Activated CD4-positive, alpha-beta T cell treated with anti-CD3 and anti-CD28 coated beads, Interleukin-2, Interleukin-4, amounts not matched to agents 100 ng/mL and 50 ng/mL, durations not matched to agents 16 hours and 8 hours (primary cell): ENCODE results near the gene ATXN7L1.
"Not testable (repeated sequence)": the region's sequence is repeated elsewhere in the genome, so short reads cannot be mapped to it uniquely, and the experiment has no call there.

Source experiments
- DNase-seq: peaks from one replicate; pipeline ENCODE4 v3.0.0-alpha.2; 2020; ENCODE audit warnings: low spot score

Gene ATXN7L1

DNA sequence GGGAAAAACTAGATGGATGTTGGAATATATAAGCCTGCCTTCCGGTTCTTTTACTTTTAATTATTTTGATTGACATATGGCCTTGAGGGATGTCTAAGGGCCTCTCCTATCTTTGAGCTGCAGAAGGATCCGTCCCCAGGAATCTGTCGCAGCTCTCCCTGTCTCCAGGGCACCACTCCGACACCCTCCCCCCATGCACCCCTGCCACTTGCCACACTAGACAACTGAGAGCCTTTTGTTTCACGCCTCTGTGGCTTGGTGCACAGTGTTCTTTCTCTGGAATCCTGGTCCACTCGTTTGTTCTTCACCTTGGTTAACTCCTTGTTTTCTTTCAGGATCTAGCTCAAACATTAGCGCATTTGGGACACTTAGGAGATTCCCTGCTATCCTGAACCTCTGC is 171.0 kb downstream of the ATXN7L1 start:
- no peak for DNase-seq

DNA sequence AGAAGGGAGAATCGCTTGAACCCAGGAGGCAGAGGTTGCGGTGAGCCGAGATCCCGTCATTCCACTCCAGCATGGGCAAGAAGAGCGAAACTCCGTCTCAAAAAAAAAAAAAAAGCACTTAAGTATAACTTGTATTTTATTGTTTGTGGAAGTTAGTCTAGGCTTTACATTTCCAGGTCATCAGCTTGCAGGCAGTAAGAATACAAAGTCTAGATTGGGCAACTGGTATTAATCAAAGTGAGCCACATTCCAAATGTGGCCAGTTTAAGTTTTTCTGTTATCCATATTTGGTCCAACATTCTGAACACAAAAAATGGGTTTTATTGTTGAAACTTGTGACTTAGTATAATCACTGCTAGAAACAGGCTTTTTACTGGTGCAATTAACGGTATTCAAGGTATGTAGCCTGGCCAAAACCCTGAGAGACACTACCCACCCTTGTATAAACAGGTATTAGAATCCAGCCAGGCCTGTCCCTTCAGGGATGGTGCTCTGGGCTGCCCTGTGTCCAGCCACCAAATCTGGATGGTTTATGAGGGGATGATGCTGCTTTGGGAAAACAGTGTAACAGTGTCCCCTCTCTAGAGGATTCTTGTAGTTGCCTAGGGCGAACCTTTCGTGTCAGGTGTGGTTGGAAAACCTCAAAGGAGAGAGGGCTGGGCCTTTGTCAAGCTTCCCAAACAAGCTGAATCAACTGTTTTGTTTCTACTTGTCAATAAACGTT is 173.0 kb downstream of the ATXN7L1 start:
- DNase-seq = no peak

DNA sequence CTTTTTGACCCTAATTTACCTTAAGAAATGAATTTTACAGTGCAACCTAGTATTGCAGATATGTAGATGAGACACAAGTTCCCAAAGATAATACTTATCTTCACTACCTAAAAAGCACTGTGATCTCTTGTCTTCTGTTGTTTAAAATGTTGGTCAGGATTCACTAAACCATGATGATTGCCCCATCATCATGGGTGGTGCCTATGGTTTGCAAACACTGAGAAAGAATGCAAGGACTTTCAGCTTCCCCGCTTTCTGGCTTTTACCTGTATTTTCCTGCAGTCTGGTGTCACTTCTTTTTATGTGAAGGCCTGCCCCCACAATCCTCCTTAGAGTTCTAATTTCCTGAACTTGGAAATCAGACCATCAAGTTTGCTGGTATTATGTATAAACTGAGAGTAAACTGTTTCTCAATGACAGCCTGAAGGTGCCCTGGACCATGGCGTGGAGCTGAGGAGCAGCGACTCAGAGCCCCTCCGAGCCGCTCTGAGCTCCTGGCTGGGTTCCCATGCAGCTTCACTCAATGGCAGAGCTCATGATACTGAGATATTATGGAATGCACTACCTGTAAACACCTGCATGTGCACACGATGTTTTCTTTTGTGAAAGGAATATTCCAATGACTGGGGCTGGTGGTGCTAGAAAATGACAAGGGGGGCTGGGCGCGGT is 176.7 kb downstream of the ATXN7L1 start:
- DNase-seq = no peak

DNA sequence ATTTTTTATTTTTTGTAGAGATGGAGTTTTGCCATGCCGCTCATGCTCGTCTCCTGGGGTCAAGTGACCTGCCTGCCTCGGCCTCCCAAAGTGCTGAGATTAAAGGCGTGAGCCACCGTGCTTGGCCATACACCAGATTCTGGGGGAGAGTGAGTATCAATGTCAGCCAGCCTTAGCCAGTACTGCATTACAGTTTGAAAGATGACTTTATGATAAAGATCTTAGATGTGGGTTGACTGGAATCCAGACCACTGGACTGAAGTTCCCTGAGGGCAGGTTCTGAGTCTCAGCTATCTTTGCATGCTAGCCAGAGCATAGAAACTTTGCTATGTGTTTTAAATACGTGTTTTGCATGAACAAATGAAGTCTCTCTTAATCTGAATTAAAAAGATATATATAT is 177.9 kb downstream of the ATXN7L1 start:
- DNase-seq = no peak

DNA sequence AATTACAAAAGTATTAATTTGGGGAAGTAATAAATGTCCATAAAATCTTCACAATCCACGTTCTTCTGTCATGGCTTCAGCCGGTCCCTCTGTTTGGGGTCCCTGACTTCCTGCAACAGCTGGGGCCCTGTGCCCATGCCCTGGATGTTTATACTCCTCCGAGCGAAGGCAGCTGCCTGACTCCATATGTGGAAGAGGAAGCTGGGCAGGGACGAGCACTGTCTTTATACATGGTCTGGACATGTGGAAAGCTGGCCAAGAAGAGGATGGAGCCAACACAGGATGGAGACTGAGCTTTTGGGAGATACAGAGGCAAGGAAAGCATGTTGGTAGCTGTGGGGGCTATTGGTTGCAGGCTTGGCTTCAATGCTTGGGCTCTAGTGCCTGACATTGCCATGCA is 178.6 kb downstream of the ATXN7L1 start:
- DNase-seq = no peak

DNA sequence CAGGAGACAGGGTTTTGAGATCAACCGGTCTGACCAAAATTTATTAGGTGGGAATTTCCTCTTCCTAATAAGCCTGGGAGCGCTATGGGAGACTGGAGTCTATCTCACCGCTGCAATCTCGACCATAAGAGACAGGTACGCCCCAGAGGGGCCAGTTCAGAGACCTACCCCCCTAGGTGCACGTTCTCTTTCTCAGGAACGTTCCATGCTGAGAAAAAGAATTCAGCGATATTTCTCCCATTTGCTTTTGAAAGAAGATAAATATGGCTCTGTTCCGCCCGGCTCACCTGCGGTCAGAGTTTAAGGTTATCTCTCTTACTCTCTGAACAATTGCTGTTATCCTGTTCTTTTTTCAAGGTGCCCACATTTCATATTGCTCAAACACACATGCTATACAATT is 179.2 kb downstream of the ATXN7L1 start:
- DNase-seq = not testable (repeated sequence)

DNA sequence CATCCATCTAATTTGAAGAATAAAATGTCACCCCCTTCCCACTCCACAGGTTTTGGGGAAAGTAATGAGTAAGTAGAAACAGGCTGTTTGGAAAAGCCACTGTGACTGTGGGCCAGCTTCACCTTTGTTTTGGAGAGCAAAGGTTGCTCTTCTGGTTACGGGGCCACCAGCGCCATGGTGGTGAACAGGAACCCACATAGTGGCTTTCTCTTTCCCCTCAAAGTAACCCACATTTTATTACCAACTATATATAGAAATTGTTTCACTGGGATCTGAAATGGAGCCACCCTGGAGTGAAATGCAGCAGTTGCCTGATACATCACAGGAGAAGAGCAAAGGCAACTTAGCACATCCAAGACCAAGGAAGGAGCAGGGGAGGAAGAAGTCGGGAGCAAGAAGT is 182.8 kb downstream of the ATXN7L1 start:
- DNase-seq = no peak

DNA sequence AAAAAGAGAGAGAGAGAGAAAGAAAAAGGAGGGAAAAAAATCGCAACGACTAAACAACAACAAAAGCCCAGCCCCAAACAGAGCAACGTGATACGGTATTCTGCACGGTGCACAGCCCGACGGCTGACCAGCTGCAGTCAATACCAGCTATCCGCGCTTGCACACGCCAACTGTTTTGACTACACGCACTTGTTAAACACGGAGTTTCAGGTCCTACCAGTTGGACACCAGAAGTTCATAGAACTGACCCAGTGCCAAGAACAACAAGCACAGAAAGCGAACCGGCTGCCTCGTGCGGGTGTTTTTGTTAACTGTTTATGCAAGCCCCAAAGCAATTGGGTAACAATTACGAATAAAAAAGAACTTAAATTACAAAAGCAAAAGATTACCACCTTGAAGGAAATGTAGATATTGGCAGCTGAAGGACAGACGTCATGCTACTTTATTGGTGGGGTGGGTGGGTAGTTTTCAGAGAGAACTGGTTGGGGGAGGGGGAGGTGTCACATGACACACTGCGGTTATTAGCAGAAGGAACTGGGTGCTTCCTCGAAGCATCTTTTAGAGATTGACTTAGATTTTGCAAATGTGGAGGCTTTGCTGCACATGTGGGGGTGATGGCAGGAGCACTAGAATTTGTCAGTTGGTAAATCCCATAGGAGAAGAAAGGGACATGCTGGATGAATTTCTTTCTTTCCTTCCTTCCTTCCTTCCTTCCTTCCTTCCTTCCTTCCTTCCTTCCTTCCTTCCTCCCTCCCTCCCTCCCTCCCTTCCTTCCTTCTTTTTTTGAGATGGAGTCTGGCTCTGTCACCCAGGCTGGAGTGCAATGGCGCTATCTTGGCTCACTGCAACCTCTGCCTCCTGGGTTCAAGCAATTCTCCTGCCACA is 184.5 kb downstream of the ATXN7L1 start:
- peak; percentile 45 for DNase-seq

DNA sequence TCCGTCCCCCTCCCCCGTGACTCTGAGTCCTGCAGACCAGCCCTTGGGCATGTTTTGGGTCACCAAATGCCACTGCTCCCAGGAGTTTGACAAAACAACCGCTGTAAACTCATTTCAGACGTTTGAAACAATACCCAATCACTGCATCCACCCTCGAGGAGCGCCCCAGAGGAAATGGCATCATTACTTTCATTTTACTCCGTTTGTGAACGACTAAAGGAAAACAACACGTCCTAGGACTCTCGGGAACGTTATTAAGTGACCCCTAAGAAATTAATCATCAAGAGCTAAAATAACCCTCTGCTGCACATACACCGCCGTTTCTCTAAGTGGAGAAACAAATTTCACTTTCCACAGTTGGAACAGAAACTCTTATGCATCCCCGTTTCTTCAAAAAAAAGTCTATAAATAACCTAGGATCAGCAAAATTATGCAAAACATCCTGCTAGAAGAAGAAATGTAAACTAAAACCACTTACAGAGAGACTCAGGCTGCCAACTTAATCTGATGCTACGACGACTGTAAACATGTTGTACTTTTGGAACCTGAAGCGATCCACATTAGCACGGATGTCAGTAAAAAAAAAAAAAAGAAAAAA is 185.2 kb downstream of the ATXN7L1 start:
- peak; percentile 75 for DNase-seq

DNA sequence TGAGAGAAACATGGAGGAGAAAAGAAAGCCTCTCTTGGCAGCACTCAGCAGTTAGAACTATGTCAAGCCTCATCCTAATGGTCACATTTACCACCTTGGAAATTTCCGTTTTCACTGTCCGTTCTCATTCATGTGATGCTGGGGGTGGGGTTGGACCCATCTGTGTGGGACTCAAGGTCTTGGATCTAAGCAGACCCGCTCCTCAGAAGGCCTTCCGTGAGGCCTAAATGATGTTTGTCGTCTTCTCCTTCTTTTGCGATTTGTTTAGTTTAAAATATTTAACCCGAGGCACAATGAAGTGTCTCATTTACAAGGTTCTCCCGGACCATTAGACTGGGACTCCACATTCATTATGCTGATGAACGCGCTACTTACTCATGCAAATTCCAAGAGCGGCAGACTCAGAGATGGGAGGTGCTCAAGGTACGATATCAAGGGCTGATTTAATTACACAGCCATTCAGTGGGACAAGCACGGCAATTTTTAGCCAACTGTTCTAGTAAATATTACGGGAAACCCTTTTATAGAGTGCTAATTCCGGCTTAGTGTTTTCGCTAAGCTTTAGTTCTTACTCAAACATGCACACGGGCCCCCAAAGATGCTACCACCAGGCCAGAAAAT is 186.0 kb downstream of the ATXN7L1 start:
- DNase-seq = no peak

DNA sequence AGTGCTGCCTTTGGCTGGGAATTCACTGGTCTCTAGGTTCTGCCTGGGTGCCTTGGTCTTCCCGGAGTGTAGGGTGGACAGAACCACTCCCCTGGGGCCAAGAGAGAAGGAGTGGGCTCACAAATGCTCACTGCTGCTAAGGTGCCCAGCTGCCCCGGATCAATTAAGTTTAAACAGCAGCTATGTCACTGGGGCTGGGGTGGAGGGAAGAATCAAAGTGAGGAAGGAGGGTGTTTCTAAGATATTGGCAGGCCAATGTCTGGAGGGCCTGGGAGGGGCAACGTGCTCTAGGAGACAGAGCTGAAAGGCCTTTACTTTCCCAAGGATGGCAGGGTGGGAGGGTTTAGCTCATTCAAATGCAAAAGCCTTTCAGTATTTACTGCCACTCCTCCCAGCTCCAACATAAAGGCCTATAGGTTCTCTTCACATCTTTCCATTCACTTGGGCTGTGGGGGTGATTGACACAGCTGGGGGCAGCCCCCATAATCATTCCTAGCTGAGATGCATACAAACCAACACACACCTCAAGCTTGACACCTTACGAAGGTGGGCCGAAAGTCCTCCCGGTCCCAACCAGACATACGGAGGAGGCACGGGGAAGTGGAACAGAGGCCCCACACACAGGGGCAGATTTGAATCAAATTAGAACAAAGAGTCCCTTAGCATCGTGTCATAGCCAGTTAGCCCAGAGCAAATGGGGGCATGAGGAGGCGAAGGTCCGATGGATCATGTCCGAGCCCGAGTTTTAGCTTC is 187.2 kb downstream of the ATXN7L1 start:
- DNase-seq = no peak

DNA sequence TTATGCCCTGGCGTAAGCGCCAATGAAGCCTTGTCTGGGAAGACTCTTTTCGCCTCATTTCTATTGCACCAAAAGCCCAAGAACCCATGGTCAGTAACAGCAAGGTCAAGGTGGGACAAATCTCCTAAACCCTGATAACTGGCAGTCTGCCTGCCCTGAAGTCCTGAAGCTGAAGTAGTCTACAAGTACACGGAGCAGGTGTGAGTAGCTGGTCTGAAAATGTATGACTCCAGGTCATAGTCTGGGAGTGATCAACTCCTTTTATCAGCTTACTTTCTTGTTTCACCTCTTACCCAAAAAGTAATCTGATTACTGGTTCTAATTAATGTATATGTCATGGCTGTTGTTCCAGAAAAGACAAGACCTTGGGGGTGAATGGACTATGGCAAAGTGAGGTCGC is 187.8 kb downstream of the ATXN7L1 start:
- no peak for DNase-seq

DNA sequence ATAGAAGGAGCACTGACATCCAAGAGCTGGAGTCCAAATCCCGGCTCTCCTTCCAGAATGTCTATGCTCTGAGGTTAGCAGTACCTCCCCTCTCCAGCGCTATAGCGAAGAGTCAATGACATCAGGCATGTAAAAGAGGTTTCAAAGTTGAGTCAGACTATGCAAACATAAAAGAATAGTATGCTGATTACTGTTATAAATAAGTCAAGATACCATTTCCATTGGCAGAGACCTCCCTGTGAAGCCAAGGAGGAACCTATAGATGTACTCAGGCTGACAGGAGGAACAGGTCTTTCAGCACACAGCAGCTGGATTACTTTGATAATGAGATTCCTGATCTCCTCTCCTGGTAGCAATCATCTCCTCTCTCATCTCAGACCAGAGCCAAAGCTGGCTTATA is 191.2 kb downstream of the ATXN7L1 start:
- no peak for DNase-seq

DNA sequence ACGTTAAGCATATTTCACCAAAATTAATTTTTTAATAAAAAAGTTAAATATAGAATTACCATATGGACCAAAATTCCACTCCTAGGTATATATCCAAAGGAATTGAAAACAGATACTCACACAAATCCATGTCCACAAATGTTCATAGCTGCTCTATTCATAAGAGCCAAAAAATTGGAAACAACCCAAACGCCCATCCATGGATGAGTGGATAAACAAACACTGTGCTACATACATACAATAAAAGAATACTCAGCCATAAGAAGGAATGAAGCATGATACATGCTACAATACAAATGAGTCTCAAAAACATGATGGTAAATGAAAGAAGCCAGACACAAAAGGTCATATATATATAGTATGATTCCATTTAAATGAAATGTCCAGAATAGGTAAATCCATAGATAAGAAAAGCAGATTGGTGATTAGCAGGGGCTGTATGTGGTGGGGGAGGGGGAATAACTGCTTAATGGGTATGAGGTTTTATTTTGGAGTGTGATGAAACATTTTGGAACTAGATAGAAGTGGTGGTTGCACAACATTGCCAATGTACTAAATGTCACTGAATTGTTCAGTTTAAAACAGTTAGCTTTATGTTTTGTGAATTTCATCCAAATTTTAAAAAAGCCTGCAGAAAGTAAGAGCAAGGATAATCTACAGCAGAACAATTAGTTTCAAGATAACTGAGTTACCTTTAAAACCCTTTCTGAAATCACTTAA is 193.9 kb downstream of the ATXN7L1 start:
- no peak for DNase-seq

DNA sequence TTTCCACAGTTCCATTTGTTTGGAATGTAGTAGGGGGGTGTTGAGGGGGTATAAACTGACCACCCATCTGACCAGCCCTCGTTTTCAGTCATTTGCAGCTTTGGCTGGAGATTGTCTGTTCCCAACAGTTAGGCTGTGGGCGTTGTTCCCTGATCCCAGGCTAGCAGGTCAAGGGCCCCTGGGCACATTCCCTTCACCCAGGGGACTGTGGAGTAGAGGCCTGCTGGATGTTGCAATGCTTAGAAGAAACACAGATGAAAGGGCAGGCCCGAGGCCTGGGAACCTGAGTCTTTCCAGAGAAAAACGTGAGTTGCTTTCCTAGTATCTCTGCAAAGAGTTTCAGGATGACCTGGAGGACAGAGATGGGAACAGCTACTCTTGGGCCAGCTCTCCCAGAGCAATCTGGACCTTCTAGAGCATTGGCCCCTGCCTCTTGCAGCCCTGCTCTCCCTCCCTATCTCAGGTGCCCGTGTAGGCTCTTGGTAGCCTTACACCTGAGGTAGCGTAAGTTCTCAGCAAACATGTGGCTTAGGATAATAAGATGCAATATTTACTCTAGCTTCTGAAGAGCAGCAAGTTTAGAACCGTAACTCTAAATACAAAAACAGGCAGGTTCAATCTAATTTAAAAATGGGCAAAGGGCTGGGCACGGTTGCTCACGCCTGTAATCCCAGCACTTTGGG is 195.8 kb downstream of the ATXN7L1 start:
- no peak for DNase-seq

DNA sequence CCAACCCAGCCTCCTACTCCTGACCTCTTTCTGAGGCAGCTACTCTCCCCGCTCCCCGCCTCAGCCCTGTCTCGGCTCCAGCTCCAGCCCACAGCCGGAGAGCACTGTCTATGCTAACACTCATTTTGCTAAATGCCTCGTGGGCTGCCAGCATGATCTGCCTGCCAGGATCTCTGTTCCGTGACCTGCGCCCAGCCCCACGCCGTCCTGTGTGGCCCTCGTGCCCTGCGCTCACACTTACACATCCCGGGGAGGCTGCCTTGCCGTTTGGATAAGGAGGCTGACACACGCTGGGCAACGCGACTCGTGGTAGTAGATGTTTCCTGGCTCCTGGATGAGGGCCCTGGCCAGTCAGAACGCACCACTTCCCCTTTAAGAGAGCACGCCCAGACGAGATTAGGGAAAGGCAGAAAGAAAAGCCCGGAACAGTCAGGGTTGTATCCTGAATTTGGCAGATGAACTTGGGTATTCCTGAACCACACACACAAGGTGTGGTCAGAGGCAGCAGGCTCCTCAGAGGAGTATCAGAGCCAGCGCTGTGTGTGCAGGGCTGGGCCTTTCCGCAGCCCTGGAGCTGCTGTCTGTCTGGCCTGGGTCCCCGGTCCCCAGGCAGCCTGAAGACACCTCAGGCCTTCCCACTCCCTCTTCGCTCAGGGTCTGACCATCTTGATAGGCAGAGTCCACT is 197.4 kb downstream of the ATXN7L1 start:
- DNase-seq = peak; percentile 47

DNA sequence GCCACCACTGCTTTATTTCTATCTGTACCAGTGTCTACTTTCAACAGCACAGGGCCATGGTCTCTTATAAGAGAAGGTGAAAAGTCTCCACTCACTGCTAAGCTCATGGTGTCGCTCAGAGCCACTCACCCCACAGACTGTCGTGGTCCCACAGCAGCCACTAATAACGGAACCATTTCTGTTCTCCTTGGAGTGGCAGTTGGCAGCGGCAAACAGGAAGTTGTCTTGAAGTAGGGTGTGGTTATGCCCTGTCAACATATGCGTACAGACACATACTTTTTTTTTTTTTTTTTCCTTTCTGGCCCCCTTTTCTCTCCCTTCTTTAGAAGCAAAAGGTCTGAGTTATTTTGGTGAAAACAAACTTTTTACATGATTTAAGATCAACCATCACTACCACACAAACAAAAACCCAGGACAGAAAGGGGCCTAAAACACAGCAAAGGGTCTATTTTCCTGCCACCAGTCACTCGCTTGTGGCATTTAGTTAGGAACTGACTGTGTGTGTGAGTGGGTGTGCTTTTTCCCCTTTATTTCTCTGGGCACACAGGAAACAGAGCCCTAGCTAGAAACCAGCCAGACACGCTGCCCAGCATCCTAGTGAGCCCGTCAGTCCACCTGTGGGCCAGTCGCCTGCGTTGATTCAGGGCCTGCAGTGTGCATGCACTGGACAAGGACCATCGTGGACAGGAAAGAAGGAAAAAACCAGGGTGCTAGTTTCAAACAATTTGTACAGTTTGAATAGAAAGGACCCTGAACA is 198.4 kb downstream of the ATXN7L1 start:
- peak; percentile 89 for DNase-seq

DNA sequence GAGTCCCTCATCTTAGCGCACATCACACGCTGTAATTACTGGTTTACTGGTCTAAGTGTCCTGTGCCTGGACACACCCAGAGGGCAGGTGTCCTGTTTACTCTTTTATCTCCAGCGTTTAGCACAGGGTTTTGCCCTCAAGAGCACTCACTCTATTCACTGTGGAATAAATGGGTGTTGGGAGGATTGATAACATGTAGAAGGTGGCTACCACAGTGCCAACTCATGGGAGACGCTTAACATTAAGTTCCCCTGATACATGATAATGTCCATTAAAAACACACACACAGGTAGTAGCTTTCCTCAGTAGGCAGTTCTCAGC is 199.0 kb downstream of the ATXN7L1 start:
- no peak for DNase-seq

DNA sequence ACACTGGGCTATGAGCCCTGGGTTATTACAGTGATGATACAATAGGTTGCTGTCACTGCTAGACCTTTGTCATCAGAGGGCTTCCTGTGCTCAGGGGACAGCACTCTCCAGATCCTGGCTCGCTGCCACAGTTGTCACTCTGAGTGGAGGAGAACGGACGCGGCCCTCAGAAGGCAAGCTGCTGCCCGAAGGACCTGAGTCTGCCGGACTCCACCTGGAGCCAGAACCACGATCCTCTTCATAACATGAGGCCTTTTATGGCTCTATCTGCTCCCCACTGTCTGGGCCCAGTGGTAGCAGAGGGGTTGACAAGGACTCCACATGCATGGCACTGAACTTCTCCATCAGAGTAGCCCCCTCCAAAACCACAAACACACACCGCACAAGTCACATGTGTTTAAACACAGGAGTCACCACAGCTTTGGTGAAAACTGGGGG is 200.4 kb downstream of the ATXN7L1 start:
- peak; percentile 54 for DNase-seq
